ENCODE results near the gene NRM. TPM values are rescaled to one million over a fixed set of nuclear protein-coding genes. Genes with fewer than 3 reads are reported as not detected.

NRM gene
- polyA plus RNA-seq, 2 donors: 14.2 to 15.4 TPM

DNA sequence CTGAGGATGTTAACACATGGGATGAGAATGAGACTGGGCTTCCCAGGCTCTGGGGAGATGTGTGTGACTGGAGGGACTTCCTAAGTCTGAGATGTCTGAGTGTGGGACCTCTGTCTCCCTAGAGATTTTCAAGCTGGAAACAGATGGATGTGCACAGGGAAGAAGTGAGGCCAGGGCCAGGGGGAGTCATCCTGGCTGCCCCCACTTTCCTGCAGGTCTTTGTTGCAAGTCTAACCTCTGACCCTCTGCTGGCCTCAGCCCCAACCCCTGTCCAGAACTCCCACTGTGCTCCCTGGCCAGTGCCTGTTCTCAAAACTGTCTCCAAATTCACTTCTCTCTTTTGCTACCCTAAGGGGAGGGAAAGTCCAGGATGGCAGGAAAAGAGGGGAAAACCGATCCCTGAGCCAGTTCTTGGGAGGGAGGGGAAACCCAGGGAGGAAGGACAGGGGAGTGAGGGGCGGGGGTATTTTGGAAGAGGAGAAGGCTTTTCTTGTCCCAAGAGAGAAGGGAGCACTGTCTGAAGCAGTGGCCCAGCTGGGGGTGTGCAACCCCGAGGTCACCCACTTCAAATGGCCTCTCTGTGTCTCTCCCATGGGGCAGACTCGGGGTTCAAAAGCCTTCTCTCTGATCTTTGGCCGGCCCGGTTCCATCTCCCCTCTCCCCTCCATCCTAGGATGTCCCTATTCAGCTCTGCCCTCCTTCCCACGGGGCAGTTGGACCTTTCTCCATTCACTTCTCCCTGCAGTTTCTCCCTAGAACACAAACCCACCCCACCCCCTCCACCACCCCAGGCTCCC, 7.4 kb downstream of the NRM start:
- Histone ChIP-seq H3K4me1 (ENCODE audit: control insufficient read depth in 2 of 2, insufficient read depth in 2 of 2, low read length in 1 of 2) (peaks cover 2 to 20% of the 10 kb centered on the region in 2 donors), H3K36me3 (ENCODE audit: control insufficient read depth in 2 of 2, insufficient read depth in 2 of 2, low read length in 1 of 2) (peaks cover 3 to 4% of the 10 kb centered on the region in 2 donors), H3K4me3 (ENCODE audit: low read depth in 1 of 2, low read length in 2 of 2) (peak overlapping the region; percentile 55 to 77), H3K9me3 (ENCODE audit: control insufficient read depth in 2 of 2, insufficient read depth in 1 of 2, low read depth in 1 of 2, low read length in 1 of 2) (no peaks in the 10 kb centered on the region), H3K27me3 (ENCODE audit: control insufficient read depth in 1 of 2, insufficient read depth in 2 of 2, low read length in 2 of 2) (no peaks in the 10 kb centered on the region), H3K27ac (ENCODE audit: low read depth in 2 of 2, low read length in 1 of 2) (peak overlapping the region; percentile 95 to 99)
- 3 to 20% methylated on average over 7 of the region's 7 CpGs for WGBS, 2 donors

GRCh38 chr6:30682143-30683117, 8.4 kb downstream of the NRM start:
- no peaks in the 10 kb centered on the region for H3K9me3 ChIP-seq (ENCODE audit: control insufficient read depth in 2 of 2, insufficient read depth in 1 of 2, low read depth in 1 of 2, low read length in 1 of 2)
- peaks cover 3 to 4% of the 10 kb centered on the region in 2 donors for H3K36me3 ChIP-seq (ENCODE audit: control insufficient read depth in 2 of 2, insufficient read depth in 2 of 2, low read length in 1 of 2)
- 8 to 27% methylated on average over 11 of the region's 11 CpGs for WGBS, 2 donors
- H3K4me1 ChIP-seq (ENCODE audit: control insufficient read depth in 2 of 2, insufficient read depth in 2 of 2, low read length in 1 of 2): peaks cover 0 to 14% of the 10 kb centered on the region in 2 donors
- no peaks in the 10 kb centered on the region for H3K27me3 ChIP-seq (ENCODE audit: control insufficient read depth in 1 of 2, insufficient read depth in 2 of 2, low read length in 2 of 2)
- H3K27ac ChIP-seq (ENCODE audit: low read depth in 2 of 2, low read length in 1 of 2): peak overlapping the region; percentile 95 to 99
- H3K4me3 ChIP-seq (ENCODE audit: low read depth in 1 of 2, low read length in 2 of 2): peak overlapping the region; percentile 55 to 77

GRCh38 chr6:30681766-30682142, 9.0 kb downstream of the NRM start:
- Histone ChIP-seq H3K9me3 (ENCODE audit: control insufficient read depth in 2 of 2, insufficient read depth in 1 of 2, low read depth in 1 of 2, low read length in 1 of 2) (no peaks in the 10 kb centered on the region), H3K4me3 (ENCODE audit: low read depth in 1 of 2, low read length in 2 of 2) (peak overlapping the region in 1 of 2 donors; percentile 77), H3K4me1 (ENCODE audit: control insufficient read depth in 2 of 2, insufficient read depth in 2 of 2, low read length in 1 of 2) (peaks cover 0 to 14% of the 10 kb centered on the region in 2 donors), H3K27me3 (ENCODE audit: control insufficient read depth in 1 of 2, insufficient read depth in 2 of 2, low read length in 2 of 2) (no peaks in the 10 kb centered on the region), H3K27ac (ENCODE audit: low read depth in 2 of 2, low read length in 1 of 2) (peak overlapping the region; percentile 95 to 99), H3K36me3 (ENCODE audit: control insufficient read depth in 2 of 2, insufficient read depth in 2 of 2, low read length in 1 of 2) (peaks cover 7 to 9% of the 10 kb centered on the region in 2 donors)
- 32 to 33% methylated on average over 4 of the region's 4 CpGs for WGBS, 2 donors

DNA sequence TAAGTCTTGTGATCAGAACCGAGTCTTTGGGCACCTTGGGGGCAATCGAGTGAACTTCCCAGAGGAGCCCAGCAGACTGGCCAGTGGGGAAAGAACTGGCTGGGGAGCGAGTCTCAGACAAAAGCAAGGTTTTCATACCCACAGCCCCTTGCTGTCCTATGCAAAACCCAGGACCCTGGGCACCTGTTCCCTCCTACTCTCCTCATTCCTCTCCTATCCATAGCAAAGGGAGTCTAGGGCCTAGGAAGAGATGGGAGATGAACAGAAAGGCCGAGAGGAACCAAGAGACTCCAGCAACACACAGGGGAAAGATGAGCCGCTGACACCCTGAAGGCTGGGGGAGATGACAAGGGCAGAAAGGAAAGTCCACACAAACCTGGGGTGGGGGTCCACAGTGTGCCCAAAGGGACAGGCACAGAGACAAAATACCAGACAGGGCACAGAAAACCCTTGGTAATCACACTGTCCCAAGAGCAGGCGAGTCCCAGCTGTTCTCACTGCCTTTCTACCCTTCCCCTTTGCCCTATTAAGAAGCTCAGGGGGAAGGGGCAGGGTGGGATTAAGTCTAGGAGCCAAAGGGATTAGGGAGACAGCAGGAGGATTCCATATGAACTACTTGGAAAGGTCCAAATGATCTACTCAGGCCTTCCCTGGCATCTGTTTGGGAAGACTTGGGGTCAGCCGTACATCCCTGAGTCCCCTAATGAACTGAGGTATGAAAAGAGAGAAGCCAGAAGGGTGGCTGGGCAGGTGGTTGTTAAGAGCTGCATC, 10.8 kb downstream of the NRM start:
- Histone ChIP-seq H3K4me1 (ENCODE audit: control insufficient read depth in 2 of 2, insufficient read depth in 2 of 2, low read length in 1 of 2) (peaks cover 0 to 13% of the 10 kb centered on the region in 2 donors), H3K4me3 (ENCODE audit: low read depth in 1 of 2, low read length in 2 of 2) (peak overlapping the region in 1 of 2 donors; percentile 5), H3K27ac (ENCODE audit: low read depth in 2 of 2, low read length in 1 of 2) (peak overlapping the region; percentile 53 to 57), H3K9me3 (ENCODE audit: control insufficient read depth in 2 of 2, insufficient read depth in 1 of 2, low read depth in 1 of 2, low read length in 1 of 2) (no peaks in the 10 kb centered on the region), H3K36me3 (ENCODE audit: control insufficient read depth in 2 of 2, insufficient read depth in 2 of 2, low read length in 1 of 2) (peaks cover 13 to 16% of the 10 kb centered on the region in 2 donors), H3K27me3 (ENCODE audit: control insufficient read depth in 1 of 2, insufficient read depth in 2 of 2, low read length in 2 of 2) (no peaks in the 10 kb centered on the region)
- 54 to 58% methylated on average over 7 of the region's 7 CpGs for WGBS, 2 donors

DNA sequence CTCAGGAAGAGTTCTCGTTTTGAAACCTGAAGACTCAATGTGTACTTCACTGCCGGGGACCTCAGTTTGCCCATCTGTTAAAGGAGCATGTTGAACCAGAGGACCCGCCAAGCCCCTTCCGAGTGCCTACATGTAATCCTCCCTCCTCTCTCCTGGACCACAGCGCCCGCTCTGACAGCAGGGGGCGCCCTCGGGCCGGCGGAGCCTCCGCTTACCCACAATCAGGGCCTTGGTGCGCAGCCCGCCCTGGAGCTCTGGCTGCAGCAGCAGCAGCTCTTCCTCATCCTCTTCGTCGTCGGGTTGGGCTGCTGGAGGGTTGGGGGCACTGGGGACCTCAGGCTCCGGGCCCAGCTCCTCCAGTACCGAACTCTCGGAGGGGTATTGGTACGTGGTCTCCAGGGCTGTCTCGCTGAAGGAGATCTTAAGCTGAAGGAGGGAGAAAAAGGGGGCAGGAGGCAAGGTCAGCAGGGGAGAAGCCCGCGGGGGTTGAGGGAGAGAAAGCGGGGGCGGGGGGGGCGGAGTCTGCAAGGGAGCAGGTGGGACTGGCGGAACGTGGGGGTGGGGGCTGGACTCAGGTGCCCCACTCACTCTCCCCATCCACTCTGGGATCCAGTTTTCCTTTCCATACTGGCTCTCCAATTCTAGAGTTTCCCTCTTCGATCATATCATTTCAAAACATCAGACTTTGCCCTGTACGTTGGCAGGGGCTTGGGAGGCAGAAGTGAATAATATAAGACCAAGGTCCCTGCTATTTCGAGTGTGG, 11.6 kb downstream of the NRM start:
- H3K27me3 ChIP-seq (ENCODE audit: control insufficient read depth in 1 of 2, insufficient read depth in 2 of 2, low read length in 2 of 2): no peaks in the 10 kb centered on the region
- peaks cover 0 to 11% of the 10 kb centered on the region in 2 donors for H3K4me1 ChIP-seq (ENCODE audit: control insufficient read depth in 2 of 2, insufficient read depth in 2 of 2, low read length in 1 of 2)
- WGBS, 2 donors: 7 to 8% methylated on average over 30 to 31 of the region's 31 CpGs
- peak overlapping the region in 1 of 2 donors; percentile 5 for H3K4me3 ChIP-seq (ENCODE audit: low read depth in 1 of 2, low read length in 2 of 2)
- peaks cover 13 to 16% of the 10 kb centered on the region in 2 donors for H3K36me3 ChIP-seq (ENCODE audit: control insufficient read depth in 2 of 2, insufficient read depth in 2 of 2, low read length in 1 of 2)
- peak overlapping the region; percentile 53 to 57 for H3K27ac ChIP-seq (ENCODE audit: low read depth in 2 of 2, low read length in 1 of 2)
- no peaks in the 10 kb centered on the region for H3K9me3 ChIP-seq (ENCODE audit: control insufficient read depth in 2 of 2, insufficient read depth in 1 of 2, low read depth in 1 of 2, low read length in 1 of 2)

DNA sequence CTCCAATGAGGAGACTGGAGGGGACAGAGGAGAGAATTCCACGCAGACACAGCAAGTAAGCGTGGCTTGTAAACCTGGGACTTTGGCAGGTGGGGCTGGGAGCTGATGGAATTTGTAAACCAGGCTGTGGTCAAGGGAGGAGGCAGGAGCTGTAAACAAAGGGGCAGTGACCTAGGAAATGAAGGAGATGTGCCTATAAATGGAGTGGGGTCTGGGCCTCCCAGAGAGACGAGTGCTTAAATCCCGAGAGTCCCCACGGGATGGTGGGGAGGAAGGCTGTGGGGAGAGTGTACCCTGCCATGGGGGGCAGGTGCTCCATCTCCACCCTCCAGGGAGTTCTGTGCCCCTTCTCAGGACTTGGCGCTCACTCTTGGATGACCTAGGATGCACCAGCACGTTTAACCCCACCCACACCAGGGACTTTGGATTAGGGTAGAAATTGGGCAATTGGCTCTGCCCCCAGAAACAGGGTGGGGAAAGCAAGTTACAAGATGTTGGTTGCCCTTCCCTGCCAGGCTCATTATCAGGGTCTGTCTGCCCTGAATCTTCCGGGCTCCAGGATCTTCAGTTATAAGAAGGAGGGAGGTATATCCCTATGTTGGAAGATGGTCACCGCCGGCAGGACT, 14.0 kb downstream of the NRM start:
- 78 to 86% methylated on average over 9 to 10 of the region's 10 CpGs for WGBS, 2 donors
- H3K9me3 ChIP-seq (ENCODE audit: control insufficient read depth in 2 of 2, insufficient read depth in 1 of 2, low read depth in 1 of 2, low read length in 1 of 2): no peaks in the 10 kb centered on the region
- peaks cover 0 to 4% of the 10 kb centered on the region in 2 donors for H3K4me1 ChIP-seq (ENCODE audit: control insufficient read depth in 2 of 2, insufficient read depth in 2 of 2, low read length in 1 of 2)
- H3K4me3 ChIP-seq (ENCODE audit: low read depth in 1 of 2, low read length in 2 of 2): no peak overlapping the region
- H3K36me3 ChIP-seq (ENCODE audit: control insufficient read depth in 2 of 2, insufficient read depth in 2 of 2, low read length in 1 of 2): peaks cover 13 to 16% of the 10 kb centered on the region in 2 donors
- H3K27ac ChIP-seq (ENCODE audit: low read depth in 2 of 2, low read length in 1 of 2): no peak overlapping the region
- H3K27me3 ChIP-seq (ENCODE audit: control insufficient read depth in 1 of 2, insufficient read depth in 2 of 2, low read length in 2 of 2): no peaks in the 10 kb centered on the region

GRCh38 chr6:30672445-30673253, 18.1 kb downstream of the NRM start, which contains the start of gene DHX16:
Gene DHX16, minus strand, starts transcription at chr6:30673006. Its CDS starts 165 bp downstream, at chr6:30672841.
- Histone ChIP-seq H3K9me3 (ENCODE audit: control insufficient read depth in 2 of 2, insufficient read depth in 1 of 2, low read depth in 1 of 2, low read length in 1 of 2) (no peaks in the 10 kb centered on the region), H3K4me3 (ENCODE audit: low read depth in 1 of 2, low read length in 2 of 2) (peak within 1 kb of the TSS; percentile 70 to 96), H3K27ac (ENCODE audit: low read depth in 2 of 2, low read length in 1 of 2) (peak within 1 kb of the TSS; percentile 83 to 91), H3K27me3 (ENCODE audit: control insufficient read depth in 1 of 2, insufficient read depth in 2 of 2, low read length in 2 of 2) (no peaks in the 10 kb centered on the region), H3K4me1 (ENCODE audit: control insufficient read depth in 2 of 2, insufficient read depth in 2 of 2, low read length in 1 of 2) (no peaks in the 10 kb centered on the region), H3K36me3 (ENCODE audit: control insufficient read depth in 2 of 2, insufficient read depth in 2 of 2, low read length in 1 of 2) (peaks cover 12 to 19% of the 10 kb centered on the region in 2 donors)
- 0% methylated on average over 57 of the region's 57 CpGs for WGBS, 2 donors
